ENCODE results near the gene NEDD9.

Gene NEDD9

DNA sequence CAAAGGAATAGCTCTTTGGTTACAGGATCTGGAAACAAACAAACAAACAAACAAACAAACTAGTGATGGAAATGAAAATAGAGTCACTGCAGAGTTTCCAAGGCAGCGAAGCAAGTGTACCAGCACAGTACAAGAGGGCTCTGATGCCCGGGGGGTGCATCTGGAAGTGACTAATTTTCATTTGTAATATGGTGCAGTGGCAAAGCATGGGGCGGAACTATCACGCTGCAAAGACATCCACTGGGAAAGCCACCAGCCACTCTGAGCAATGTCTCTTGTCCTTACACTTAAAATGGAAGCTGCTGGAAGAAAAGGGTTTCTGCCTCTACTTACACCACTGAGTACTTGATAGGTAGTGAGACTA, 44.4 kb upstream of the NEDD9 start:
- H3K4me2 ChIP-seq (ENCODE audit: low read depth, low read length): no peak overlapping the region
- no peaks in the 10 kb centered on the region for H3K36me3 ChIP-seq (replicated peaks; ENCODE audit: insufficient read depth, low read length)
- no peak overlapping the region for H2AFZ ChIP-seq (ENCODE audit: low read length)
- H3K79me2 ChIP-seq (ENCODE audit: low read length): no peaks in the 10 kb centered on the region
- no peaks in the 10 kb centered on the region for H4K20me1 ChIP-seq (ENCODE audit: insufficient read depth, low read length)
- H3K27me3 ChIP-seq (replicated peaks; ENCODE audit: insufficient read depth, low read length): no peaks in the 10 kb centered on the region
- no peaks in the 10 kb centered on the region for H3K4me1 ChIP-seq (ENCODE audit: low read length)
- no peak overlapping the region for H3K27ac ChIP-seq (ENCODE audit: low read length)
- H3K9ac ChIP-seq (ENCODE audit: low read length): no peak overlapping the region
- H3K9me2 ChIP-seq (replicated peaks; ENCODE audit: insufficient read depth, low read length): no peaks in the 10 kb centered on the region
- TF ChIP-seq, protein P1, sequence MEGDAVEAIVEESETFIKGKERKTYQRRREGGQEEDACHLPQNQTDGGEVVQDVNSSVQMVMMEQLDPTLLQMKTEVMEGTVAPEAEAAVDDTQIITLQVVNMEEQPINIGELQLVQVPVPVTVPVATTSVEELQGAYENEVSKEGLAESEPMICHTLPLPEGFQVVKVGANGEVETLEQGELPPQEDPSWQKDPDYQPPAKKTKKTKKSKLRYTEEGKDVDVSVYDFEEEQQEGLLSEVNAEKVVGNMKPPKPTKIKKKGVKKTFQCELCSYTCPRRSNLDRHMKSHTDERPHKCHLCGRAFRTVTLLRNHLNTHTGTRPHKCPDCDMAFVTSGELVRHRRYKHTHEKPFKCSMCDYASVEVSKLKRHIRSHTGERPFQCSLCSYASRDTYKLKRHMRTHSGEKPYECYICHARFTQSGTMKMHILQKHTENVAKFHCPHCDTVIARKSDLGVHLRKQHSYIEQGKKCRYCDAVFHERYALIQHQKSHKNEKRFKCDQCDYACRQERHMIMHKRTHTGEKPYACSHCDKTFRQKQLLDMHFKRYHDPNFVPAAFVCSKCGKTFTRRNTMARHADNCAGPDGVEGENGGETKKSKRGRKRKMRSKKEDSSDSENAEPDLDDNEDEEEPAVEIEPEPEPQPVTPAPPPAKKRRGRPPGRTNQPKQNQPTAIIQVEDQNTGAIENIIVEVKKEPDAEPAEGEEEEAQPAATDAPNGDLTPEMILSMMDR (IDR thresholded peaks at IDR 0.05; ENCODE audit: low read length): no peak
- TF ChIP-seq EZH2phosphoT487 (IDR thresholded peaks at IDR 0.05; ENCODE audit: low read length) (no peak), EZH2 (optimal IDR thresholded peaks at IDR 0.05; ENCODE audit: low read depth, low read length) (no peak)
- DNase-seq: no peak
- H3K4me3 ChIP-seq (ENCODE audit: low read length): no peak overlapping the region
- no peaks in the 10 kb centered on the region for H3K9me3 ChIP-seq (replicated peaks; ENCODE audit: insufficient read depth, low read length)
- H3F3A ChIP-seq (ENCODE audit: insufficient read depth, low read length): no peaks in the 10 kb centered on the region

DNA sequence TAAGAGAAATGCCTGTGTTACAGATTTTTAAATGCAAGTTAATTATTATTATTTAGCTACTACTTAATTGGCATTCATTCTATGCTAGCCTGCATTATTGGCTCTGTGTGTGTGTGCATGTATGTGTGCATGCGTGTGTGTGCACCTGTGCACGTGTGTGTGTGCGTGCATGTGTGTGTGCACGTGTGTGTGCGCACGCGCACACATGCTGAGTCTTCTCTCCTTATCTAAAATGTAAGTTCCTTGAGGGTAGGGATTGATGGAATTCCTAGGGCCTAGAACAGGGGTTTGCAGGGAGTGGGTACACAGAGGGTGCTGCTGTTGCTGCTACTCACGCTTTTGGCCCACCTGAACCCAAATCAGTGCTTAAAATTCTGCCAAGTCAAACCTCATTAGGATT, 43.8 kb upstream of the NEDD9 start:
- Histone ChIP-seq H3K79me2 (ENCODE audit: low read length) (no peaks in the 10 kb centered on the region), H3K27ac (ENCODE audit: low read length) (no peak overlapping the region), H2AFZ (ENCODE audit: low read length) (no peak overlapping the region), H3F3A (ENCODE audit: insufficient read depth, low read length) (no peaks in the 10 kb centered on the region), H3K4me3 (ENCODE audit: low read length) (no peak overlapping the region), H3K4me2 (ENCODE audit: low read depth, low read length) (no peak overlapping the region), H4K20me1 (ENCODE audit: insufficient read depth, low read length) (no peaks in the 10 kb centered on the region), H3K9ac (ENCODE audit: low read length) (no peak overlapping the region), H3K27me3 (replicated peaks; ENCODE audit: insufficient read depth, low read length) (no peaks in the 10 kb centered on the region), H3K9me3 (replicated peaks; ENCODE audit: insufficient read depth, low read length) (no peaks in the 10 kb centered on the region), H3K9me2 (replicated peaks; ENCODE audit: insufficient read depth, low read length) (no peaks in the 10 kb centered on the region), H3K36me3 (replicated peaks; ENCODE audit: insufficient read depth, low read length) (no peaks in the 10 kb centered on the region), H3K4me1 (ENCODE audit: low read length) (no peaks in the 10 kb centered on the region)
- no peak for DNase-seq
- TF ChIP-seq, protein P1 (IDR thresholded peaks at IDR 0.05; ENCODE audit: low read length): no peak
- TF ChIP-seq EZH2phosphoT487 (IDR thresholded peaks at IDR 0.05; ENCODE audit: low read length) (no peak), EZH2 (optimal IDR thresholded peaks at IDR 0.05; ENCODE audit: low read depth, low read length) (no peak)

DNA sequence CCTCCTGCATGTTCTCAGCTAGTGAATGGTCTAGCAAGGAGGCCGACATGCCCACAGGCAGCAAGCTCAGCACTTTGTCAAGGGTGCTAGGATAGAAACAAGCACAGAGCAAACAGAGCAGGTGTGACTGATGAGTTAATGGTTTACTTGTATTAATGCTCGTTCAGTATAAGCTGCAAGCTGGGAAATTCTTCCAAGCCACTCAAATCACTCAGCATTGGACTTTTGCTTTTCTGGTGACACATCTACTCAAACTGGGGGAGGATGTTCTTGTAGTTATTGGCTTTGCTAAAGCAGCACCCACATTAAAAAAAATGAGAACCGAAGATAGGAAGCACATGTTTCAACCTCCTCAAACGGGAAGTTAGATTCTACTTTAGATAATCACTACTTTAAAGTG, 43.1 kb upstream of the NEDD9 start:
- no peak overlapping the region for H3K27ac ChIP-seq (ENCODE audit: low read length)
- DNase-seq: no peak
- H3K27me3 ChIP-seq (replicated peaks; ENCODE audit: insufficient read depth, low read length): no peaks in the 10 kb centered on the region
- H3K36me3 ChIP-seq (replicated peaks; ENCODE audit: insufficient read depth, low read length): no peaks in the 10 kb centered on the region
- no peaks in the 10 kb centered on the region for H3K9me2 ChIP-seq (replicated peaks; ENCODE audit: insufficient read depth, low read length)
- no peak overlapping the region for H2AFZ ChIP-seq (ENCODE audit: low read length)
- no peaks in the 10 kb centered on the region for H3K4me1 ChIP-seq (ENCODE audit: low read length)
- H3K4me3 ChIP-seq (ENCODE audit: low read length): no peak overlapping the region
- no peaks in the 10 kb centered on the region for H3K79me2 ChIP-seq (ENCODE audit: low read length)
- H4K20me1 ChIP-seq (ENCODE audit: insufficient read depth, low read length): no peaks in the 10 kb centered on the region
- no peak overlapping the region for H3K9ac ChIP-seq (ENCODE audit: low read length)
- TF ChIP-seq EZH2 (optimal IDR thresholded peaks at IDR 0.05; ENCODE audit: low read depth, low read length): no peak
- TF ChIP-seq, protein P1 (IDR thresholded peaks at IDR 0.05; ENCODE audit: low read length): no peak
- no peak for TF ChIP-seq EZH2phosphoT487 (IDR thresholded peaks at IDR 0.05; ENCODE audit: low read length)
- no peaks in the 10 kb centered on the region for H3K9me3 ChIP-seq (replicated peaks; ENCODE audit: insufficient read depth, low read length)
- H3K4me2 ChIP-seq (ENCODE audit: low read depth, low read length): no peak overlapping the region
- H3F3A ChIP-seq (ENCODE audit: insufficient read depth, low read length): no peaks in the 10 kb centered on the region

Measured in MM.1S (cell line).